Naive thymus-derived CD4-positive, alpha-beta T cell (primary cell): Measurements from ENCODE around the gene RANBP1. TPM values are rescaled to one million over a fixed set of nuclear protein-coding genes. Genes with fewer than 3 reads are reported as not detected.

Source experiments
- ATAC-seq: fragments of 150-1000 bp; cut with Tn5 transposase; 2 replicates; pipeline ENCODE4 v1.10.0; 2021; ENCODE audit warnings: mild to moderate bottlenecking, moderate library complexity
- CTCF ChIA-PET: fragments of 350-600 bp; sonication (Branson Sonifier 250); formaldehyde crosslinking; loops from one replicate; lab custom pipeline; 2021; ENCODE audit warnings: antibody characterized with exemption; lab: Charles Lee
- POLR2A ChIA-PET: fragments of 350-600 bp; sonication (Branson Sonifier 250); formaldehyde crosslinking; loops from one replicate; lab custom pipeline; 2021; ENCODE audit warnings: antibody characterized with exemption, inconsistent platforms; lab: Charles Lee
- DNase-seq, 9 donors: peaks; one replicate each; pipeline versions ENCODE4 v3.0.0 to v3.0.0-alpha.2; 2020 to 2022; ENCODE audit warnings: mixed read lengths in 1 of 9
- H3K27ac ChIP-seq: one replicate; pipeline ENCODE4 v1.7.0; 2013; ENCODE audit warnings: mild to moderate bottlenecking, low read depth, low read length, moderate library complexity
- H3K27me3 ChIP-seq, 2 donors: one replicate each; pipeline ENCODE4 v1.7.0; 2013; ENCODE audit warnings: low read length in 2 of 2, mild to moderate bottlenecking in 2 of 2, moderate library complexity in 2 of 2; ENCODE audit not compliant: control insufficient read depth in 2 of 2, insufficient read depth in 2 of 2
- H3K36me3 ChIP-seq, 3 experiments: 1 replicate in 2 of 3; 2 replicates in 1 of 3; pipeline ENCODE4 v1.7.0; 2013; ENCODE audit warnings: low read length in 3 of 3, mild to moderate bottlenecking in 3 of 3, moderate library complexity in 1 of 3; ENCODE audit not compliant: insufficient read depth in 3 of 3, control insufficient read depth in 2 of 3
- H3K4me1 ChIP-seq, 2 donors: one replicate each; pipeline ENCODE4 v1.7.0; 2013; ENCODE audit warnings: low read length in 2 of 2, mild to moderate bottlenecking in 2 of 2, moderate library complexity in 1 of 2; ENCODE audit not compliant: control insufficient read depth in 2 of 2, insufficient read depth in 2 of 2
- H3K4me3 ChIP-seq: 2 replicates; pipeline ENCODE4 v1.7.0; 2013; ENCODE audit warnings: mild to moderate bottlenecking, low read length
- H3K9me3 ChIP-seq, 3 experiments: 1 replicate in 2 of 3; 2 replicates in 1 of 3; pipeline ENCODE4 v1.7.0; 2013; ENCODE audit warnings: low read length in 3 of 3; ENCODE audit not compliant: control insufficient read depth in 2 of 3
- H3K27ac Mint-ChIP-seq, 9 donors: one replicate each; pipeline ENCODE4 v1.8.0; 2020 to 2022; ENCODE audit warnings: mixed read lengths in 9 of 9, mild to moderate bottlenecking in 8 of 9, moderate library complexity in 5 of 9, inconsistent platforms in 2 of 9
- H3K27me3 Mint-ChIP-seq, 5 donors: one replicate each; pipeline ENCODE4 v1.8.0; 2021 to 2022; ENCODE audit warnings: mixed read lengths in 5 of 5, mild to moderate bottlenecking in 1 of 5
- H3K36me3 Mint-ChIP-seq, 5 donors: one replicate each; pipeline ENCODE4 v1.8.0; 2020 to 2022; ENCODE audit warnings: mixed read lengths in 5 of 5, mild to moderate bottlenecking in 3 of 5, inconsistent platforms in 1 of 5
- H3K4me1 Mint-ChIP-seq, 7 donors: one replicate each; pipeline ENCODE4 v1.8.0; 2020 to 2022; ENCODE audit warnings: mixed read lengths in 7 of 7, mild to moderate bottlenecking in 3 of 7, inconsistent platforms in 1 of 7
- H3K4me3 Mint-ChIP-seq, 10 donors: one replicate each; pipeline ENCODE4 v1.8.0; 2020 to 2022; ENCODE audit warnings: mild to moderate bottlenecking in 10 of 10, mixed read lengths in 10 of 10, moderate library complexity in 6 of 10, inconsistent platforms in 2 of 10
- H3K9me3 Mint-ChIP-seq, 11 donors: one replicate each; pipeline ENCODE4 v1.8.0; 2020 to 2022; ENCODE audit warnings: mixed read lengths in 11 of 11, mild to moderate bottlenecking in 4 of 11, inconsistent platforms in 1 of 11, moderate library complexity in 1 of 11
- intact Hi-C, 2 donors: fragments of 100-400 bp; cut with micrococcal nuclease; formaldehyde crosslinking; loops; one replicate each; pipeline ENCODE4 v1.15.1; 2023
- polyA plus RNA-seq, 2 donors: library from polyadenylated mRNA; unstranded; fragments of 300-500 nt; fragmentation: Illumina TruSeq; gene quantifications; one replicate each; pipeline ENCODE4 v1.2.3, GENCODE V29; 2021
- total RNA-seq, 6 experiments: library from RNA in 5 of 6; stranded (reverse) in 5 of 6; gene quantifications; 1 replicate in 5 of 6; 2 replicates in 1 of 6; pipeline ENCODE4 v1.2.3 and lab custom pipeline; 2021 to 2026

The RANBP1 gene
- total and polyA plus RNA-seq, 7 experiments from 2014 or later = 50.4 to 224 (median 75.5) TPM

GRCh38 chr22:20146777-20147176 lies 30.9 kb downstream of the RANBP1 start:
- no peaks in the 10 kb centered on the region for H3K27me3 Mint-ChIP-seq
- no peaks in the 10 kb centered on the region for H3K4me1 ChIP-seq

DNA sequence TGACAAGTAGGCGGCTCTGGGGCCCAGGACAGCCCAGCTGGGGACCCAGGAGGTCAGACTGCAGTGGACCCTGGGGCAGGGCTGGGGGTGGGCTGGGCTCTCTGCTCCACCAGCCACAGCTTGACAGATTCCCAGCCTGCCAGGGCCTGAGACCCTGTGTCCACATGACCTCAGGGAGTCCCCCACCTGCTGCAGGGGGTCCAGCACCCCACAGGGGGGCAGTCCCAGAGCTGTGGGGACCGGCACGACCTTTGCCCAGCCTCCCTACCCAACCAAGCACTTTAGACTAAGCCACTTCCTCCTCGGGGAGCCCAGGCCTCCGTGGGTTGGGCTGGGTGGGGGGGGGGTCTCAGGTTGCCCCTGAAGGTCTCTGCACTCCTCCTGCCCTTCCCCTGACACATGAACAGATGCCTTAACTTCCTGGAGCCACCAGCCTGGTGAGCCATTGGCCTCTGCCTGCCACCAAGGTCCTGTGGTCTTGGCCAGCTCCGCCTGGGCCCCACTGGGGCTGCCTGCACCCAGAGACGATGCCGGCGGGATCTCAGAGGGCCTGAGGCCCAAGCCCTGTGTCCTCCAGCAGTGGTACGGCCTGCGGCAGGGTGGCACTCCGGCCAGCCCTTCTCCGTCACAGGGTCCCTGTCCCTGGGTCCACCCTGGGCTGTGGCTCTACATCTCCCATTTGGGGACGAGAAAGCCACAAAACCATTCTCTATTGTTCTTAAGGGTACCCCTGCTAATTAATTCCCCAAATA lies 31.5 kb downstream of the RANBP1 start:
- Mint-ChIP-seq H3K36me3 (no peaks in the 10 kb centered on the region), H3K27me3 (no peaks in the 10 kb centered on the region), H3K27ac (no peak overlapping the region), H3K4me1 (no peaks in the 10 kb centered on the region), H3K4me3 (no peak overlapping the region), H3K9me3 (no peaks in the 10 kb centered on the region)
- DNase-seq (no peak), ATAC-seq (peak; percentile 20)
- Histone ChIP-seq H3K9me3 (no peaks in the 10 kb centered on the region), H3K27me3 (no peaks in the 10 kb centered on the region), H3K4me3 (no peak overlapping the region), H3K27ac (no peak overlapping the region), H3K36me3 (peaks cover 0 to 27% (median 0%) of the 10 kb centered on the region in 3 experiments), H3K4me1 (no peaks in the 10 kb centered on the region)
- ChIA-PET CTCF (no interaction called here), POLR2A (no interaction called here)
- intact Hi-C loops = no loop called here

More at GRCh38 chr22:20146777-20147176, 30.9 kb downstream of the RANBP1 start:
- Histone ChIP-seq H3K27me3 (no peaks in the 10 kb centered on the region), H3K36me3 (peaks cover 0 to 34% (median 0%) of the 10 kb centered on the region in 3 experiments), H3K4me3 (no peak overlapping the region), H3K27ac (no peak overlapping the region), H3K9me3 (no peaks in the 10 kb centered on the region)
- POLR2A ChIA-PET = no interaction called here
- CTCF ChIA-PET = no interaction called here
- Mint-ChIP-seq H3K9me3 (no peaks in the 10 kb centered on the region), H3K4me1 (no peaks in the 10 kb centered on the region), H3K36me3 (no peaks in the 10 kb centered on the region), H3K4me3 (no peak overlapping the region), H3K27ac (no peak overlapping the region)
- intact Hi-C loops = no loop called here
- ATAC-seq (no peak), DNase-seq (no peak)

- Mint-ChIP-seq H3K4me3 (no peak overlapping the region), H3K4me1 (no peaks in the 10 kb centered on the region), H3K9me3 (no peaks in the 10 kb centered on the region), H3K36me3 (no peaks in the 10 kb centered on the region), H3K27me3 (no peaks in the 10 kb centered on the region), H3K27ac (no peak overlapping the region)
- Histone ChIP-seq H3K27me3 (no peaks in the 10 kb centered on the region), H3K9me3 (no peaks in the 10 kb centered on the region), H3K36me3 (peaks cover 0 to 17% (median 0%) of the 10 kb centered on the region in 3 experiments), H3K4me1 (no peaks in the 10 kb centered on the region), H3K27ac (no peak overlapping the region), H3K4me3 (no peak overlapping the region)
- intact Hi-C loops = no loop called here
- no peak for ATAC-seq
- CTCF ChIA-PET = no interaction called here
- DNase-seq = no peak
- POLR2A ChIA-PET = no interaction called here
Measured at GRCh38 chr22:20148414-20148813, 32.5 kb downstream of the RANBP1 start.

DNA sequence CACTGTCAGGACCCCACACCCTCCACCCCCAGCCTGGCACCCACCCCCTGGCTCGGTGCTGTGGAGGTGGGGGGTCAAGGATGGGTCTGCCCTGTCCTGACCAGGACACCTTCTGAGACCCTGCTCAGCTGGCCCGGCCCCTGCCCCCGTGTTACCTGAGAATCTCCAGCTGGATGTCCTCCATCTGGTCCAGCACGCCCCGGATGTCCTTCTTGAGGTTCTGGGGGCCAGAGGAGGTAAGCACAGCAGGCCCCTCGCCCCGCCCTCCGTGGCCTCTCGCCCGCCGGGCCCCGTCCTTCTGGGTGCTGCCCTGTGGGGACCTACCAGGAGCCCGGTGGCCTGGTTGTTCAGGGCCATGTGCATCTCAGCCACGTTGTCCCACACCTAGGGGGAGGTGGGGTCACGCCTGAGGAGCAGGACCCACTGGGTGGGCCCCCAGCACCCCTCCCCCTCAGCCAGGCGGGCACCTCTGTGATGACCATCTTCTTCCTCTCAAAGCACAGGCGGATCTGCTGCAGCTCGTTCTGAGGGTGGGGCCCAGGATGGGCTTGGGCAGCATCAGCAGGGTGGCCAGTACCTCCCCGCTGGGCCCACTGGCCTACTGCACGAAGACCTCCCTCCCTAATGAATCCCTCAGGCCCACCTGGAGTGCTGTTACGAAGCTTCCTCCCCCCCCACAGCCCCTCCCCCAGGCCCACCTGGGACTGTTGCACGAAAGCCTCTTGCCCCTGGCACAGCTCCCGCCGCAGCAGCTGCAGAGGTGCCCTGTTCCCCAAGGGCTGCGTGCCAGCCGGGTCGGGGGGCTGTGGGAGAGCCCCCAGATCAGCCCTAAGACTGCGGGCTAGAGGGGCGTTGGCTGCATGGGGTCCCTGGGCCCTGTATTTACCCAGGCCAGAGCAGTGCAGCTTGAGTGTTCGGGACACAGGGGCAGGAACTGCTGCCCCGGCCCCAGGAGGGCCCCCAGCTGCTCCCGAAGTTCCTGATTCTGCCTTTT lies 33.6 kb downstream of the RANBP1 start:
- no peaks in the 10 kb centered on the region for H3K4me1 ChIP-seq
- no peaks in the 10 kb centered on the region for H3K4me1 Mint-ChIP-seq

GRCh38 chr22:20150381-20151275 lies 34.7 kb downstream of the RANBP1 start, which contains the start of gene CCDC188:
Gene CCDC188, minus strand, starts transcription at chr22:20151055. Its CDS starts 69 bp downstream, at chr22:20150986.
- Mint-ChIP-seq H3K27me3 (peaks cover 0 to under 1% (median 0%) of the 10 kb centered on the region in 5 donors), H3K4me1 (no peaks in the 10 kb centered on the region), H3K36me3 (no peaks in the 10 kb centered on the region), H3K9me3 (no peaks in the 10 kb centered on the region), H3K4me3 (no peak within 1 kb of the TSS), H3K27ac (peak within 1 kb of the TSS in 1 of 9 donors; percentile 38)
- intact Hi-C loops = no loop called here
- no peaks in the 10 kb centered on the region for H3K36me3 ChIP-seq
- DNase-seq (no peak), ATAC-seq (no peak)
- no peaks in the 10 kb centered on the region for H3K4me1 ChIP-seq
- no peak within 1 kb of the TSS for H3K4me3 ChIP-seq
- H3K9me3 ChIP-seq = no peaks in the 10 kb centered on the region
- H3K27ac ChIP-seq = no peak within 1 kb of the TSS
- ChIA-PET POLR2A (no interaction called here), CTCF (interaction anchor here (0.8 kb wide), 1 partner anchor 306 kb away, joined by 3 read pairs; no protein-coding TSS in a partner anchor)
- no peaks in the 10 kb centered on the region for H3K27me3 ChIP-seq

More for the DNA sequence above, 33.6 kb downstream of the RANBP1 start:
- ATAC-seq = no peak
- Mint-ChIP-seq H3K27ac (no peak overlapping the region), H3K9me3 (no peaks in the 10 kb centered on the region), H3K36me3 (no peaks in the 10 kb centered on the region), H3K27me3 (no peaks in the 10 kb centered on the region), H3K4me3 (no peak overlapping the region)
- no peak overlapping the region for H3K27ac ChIP-seq
- no peaks in the 10 kb centered on the region for H3K27me3 ChIP-seq
- H3K4me3 ChIP-seq = no peak overlapping the region
- DNase-seq = no peak
- H3K36me3 ChIP-seq = peaks cover 0 to 8% (median 0%) of the 10 kb centered on the region in 3 experiments
- ChIA-PET POLR2A (no interaction called here), CTCF (no interaction called here)
- H3K9me3 ChIP-seq = no peaks in the 10 kb centered on the region
- intact Hi-C loops = no loop called here

DNA sequence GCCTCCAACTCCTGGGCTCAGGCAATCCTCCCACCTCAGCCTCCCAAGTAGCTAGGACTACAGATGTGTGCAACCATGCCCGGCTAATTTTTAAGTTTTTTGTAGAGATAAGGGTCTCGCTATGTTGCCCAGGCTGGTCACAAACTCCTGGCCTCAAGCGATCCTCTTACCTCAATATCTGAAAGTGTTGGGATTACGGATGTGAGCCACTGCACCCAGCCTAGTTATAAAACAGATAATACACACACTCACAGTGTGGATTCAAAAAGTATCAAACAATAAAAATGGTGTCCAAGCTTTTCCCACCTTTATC lies 35.3 kb downstream of the RANBP1 start:
- no peaks in the 10 kb centered on the region for H3K4me1 Mint-ChIP-seq
- intact Hi-C loops = no loop called here
- H3K27me3 ChIP-seq = no peaks in the 10 kb centered on the region
- H3K4me1 ChIP-seq = no peaks in the 10 kb centered on the region
- no peak for ATAC-seq
- no peak overlapping the region for H3K4me3 Mint-ChIP-seq
- no peak for DNase-seq
- CTCF ChIA-PET = interaction anchor here (0.8 to 1.2 kb wide), 2 partner anchors 24 to 305 kb away, joined by 3 read pairs; no protein-coding TSS in a partner anchor
- peaks cover 0 to 2% (median 0%) of the 10 kb centered on the region in 5 donors for H3K27me3 Mint-ChIP-seq
- peak overlapping the region in 1 of 9 donors; percentile 38 for H3K27ac Mint-ChIP-seq
- H3K9me3 Mint-ChIP-seq = no peaks in the 10 kb centered on the region
- H3K9me3 ChIP-seq = no peaks in the 10 kb centered on the region
- POLR2A ChIA-PET = no interaction called here
- H3K4me3 ChIP-seq = no peak overlapping the region
- H3K36me3 ChIP-seq = no peaks in the 10 kb centered on the region
- no peak overlapping the region for H3K27ac ChIP-seq
- no peaks in the 10 kb centered on the region for H3K36me3 Mint-ChIP-seq
